ENCODE data around the gene BMERB1.

The BMERB1 gene

DNA sequence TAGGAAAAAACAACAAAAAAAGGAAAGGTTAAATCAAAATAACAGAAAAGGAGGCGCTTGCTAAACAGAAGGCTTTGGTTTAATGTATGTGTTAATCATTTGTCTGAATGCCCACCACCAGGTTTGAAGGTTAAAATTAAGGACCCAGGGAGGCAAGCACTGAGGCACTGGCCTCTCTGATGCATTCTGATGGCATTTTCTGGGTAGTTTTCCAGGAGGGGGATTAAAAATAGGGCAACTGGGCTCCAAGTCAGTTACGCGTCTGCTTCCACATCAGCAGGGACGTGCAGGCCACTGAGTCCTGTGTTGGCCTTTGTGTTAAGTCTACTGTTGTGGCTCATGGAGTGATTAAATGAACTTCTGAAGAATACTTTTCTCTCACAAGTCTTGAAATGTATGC is 181.6 kb downstream of the BMERB1 start:
- H3K4me3 ChIP-seq (ENCODE audit: low read length) = no peak overlapping the region
- DNase-seq (ENCODE audit: low read depth, low spot score) = no peak

DNA sequence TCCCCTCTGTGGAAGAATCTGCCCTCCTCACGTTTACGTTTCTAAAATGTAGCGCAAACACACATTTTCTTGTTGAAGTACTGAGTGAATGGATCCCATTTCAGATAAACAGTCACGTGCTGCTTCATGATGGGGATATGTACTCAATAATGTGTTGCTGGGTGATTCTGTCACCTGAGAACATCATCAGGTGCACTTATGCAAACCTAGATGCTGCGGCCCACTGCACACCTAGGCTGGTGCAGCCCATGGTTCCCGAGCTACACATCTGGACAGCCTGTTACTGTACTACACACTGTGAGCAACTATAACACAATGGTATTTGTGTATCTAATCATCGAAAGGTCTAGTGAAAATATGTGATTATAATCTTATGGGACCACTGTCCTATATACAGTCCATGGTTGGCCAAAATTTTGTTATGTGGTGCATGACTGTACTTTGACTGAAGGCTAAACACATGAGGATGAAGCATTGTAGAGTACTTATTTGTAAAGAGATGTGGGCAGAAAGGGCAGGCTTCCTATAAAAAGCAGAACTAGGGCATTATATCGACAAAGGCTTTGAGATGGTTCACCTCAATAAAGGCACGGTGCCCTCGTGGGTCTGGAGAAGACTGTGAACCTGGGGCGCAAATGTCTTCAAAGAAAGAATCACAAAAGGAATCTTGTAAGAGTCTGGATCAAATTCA is 182.2 kb downstream of the BMERB1 start:
- no peak overlapping the region for H3K4me3 ChIP-seq (ENCODE audit: low read length)
- no peak for DNase-seq (ENCODE audit: low read depth, low spot score)

DNA sequence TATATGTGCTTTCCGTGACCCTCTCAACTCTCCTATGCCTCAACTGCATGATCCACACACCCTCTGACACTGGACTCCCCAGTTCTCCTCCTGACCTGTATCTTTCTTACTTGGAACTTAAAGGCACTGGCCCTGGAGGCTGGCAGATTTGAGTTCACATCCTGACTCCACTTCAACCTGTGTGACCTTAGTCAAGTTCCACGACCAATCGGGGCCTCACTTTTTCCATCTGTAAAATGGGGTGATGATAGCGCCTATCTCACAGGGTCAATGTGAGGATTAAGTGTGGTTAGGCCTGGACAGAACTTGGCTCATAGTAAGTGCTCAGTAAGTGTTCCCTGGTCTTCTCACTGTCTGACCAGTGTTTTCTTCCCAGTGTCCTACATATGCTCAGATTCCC is 183.5 kb downstream of the BMERB1 start:
- DNase-seq (ENCODE audit: low read depth, low spot score) = no peak
- H3K4me3 ChIP-seq (ENCODE audit: low read length) = no peak overlapping the region

DNA sequence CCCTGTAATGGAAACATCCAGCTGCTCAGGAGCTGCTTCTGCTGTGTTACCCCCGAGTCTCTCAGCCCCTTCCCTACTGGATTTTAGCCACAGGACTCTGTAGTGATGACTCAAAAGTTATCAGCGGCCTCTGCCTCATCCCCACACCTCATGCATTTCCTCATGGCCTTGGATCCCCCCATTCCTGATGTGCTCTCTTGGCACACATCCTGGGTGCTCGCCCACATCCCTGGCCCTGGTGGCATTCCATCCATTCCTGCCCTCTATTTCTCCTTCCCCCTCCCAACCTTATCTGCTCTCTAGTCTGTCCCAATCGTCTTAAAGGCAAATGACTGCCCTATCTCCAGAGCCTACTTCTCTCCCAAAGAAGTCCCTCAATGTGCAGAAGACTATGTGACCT is 184.0 kb downstream of the BMERB1 start:
- H3K4me3 ChIP-seq (ENCODE audit: low read length) = no peak overlapping the region
- no peak for DNase-seq (ENCODE audit: low read depth, low spot score)

DNA sequence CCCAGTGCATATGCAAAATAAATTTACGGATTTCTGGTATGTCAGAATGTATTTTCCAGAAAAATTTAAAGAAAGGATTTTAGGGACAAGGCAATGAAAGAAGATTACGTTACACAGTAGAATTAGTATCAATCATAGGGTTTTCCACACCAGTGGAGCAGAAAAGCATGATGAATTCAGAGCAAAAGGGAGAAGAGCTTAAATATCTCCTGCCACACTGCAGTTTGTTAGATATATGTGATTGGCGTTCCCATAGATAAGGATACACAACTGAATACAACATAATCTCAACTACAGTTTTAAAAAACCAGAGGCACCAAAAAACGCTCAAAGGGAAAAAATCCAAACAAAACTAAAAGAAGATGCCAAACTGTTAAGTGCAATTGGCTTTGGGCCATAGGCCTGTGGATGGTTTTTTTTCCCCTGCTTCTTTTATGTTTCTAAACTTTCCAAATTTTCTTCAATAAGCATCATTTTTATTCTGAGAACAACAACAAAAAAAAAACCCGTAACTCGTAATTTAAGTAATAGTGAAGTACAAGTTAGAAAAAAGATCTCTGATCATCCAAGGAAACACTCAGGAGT is 186.3 kb downstream of the BMERB1 start:
- no peak for DNase-seq (ENCODE audit: low read depth, low spot score)
- H3K4me3 ChIP-seq (ENCODE audit: low read length) = no peak overlapping the region

DNA sequence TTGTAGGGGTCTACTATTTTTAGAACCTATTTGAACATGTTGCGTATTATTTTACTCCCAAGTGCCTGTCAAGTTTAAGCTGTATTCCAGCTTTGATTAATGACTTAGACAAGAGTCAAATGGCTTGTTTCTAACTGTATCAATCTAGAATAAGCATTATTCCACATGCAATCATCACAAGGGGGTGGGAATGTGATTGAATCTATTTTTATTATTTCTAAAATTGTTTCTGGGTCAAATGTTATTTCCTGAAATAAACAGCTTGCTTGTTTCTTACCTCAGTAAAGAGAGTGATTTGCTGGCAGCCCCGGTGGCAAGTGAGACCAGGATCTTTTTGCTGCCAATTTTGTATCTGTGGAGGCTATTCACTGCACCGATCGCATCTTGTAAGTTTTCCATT is 187.1 kb downstream of the BMERB1 start:
- DNase-seq (ENCODE audit: low read depth, low spot score) = no peak
- no peak overlapping the region for H3K4me3 ChIP-seq (ENCODE audit: low read length)

DNA sequence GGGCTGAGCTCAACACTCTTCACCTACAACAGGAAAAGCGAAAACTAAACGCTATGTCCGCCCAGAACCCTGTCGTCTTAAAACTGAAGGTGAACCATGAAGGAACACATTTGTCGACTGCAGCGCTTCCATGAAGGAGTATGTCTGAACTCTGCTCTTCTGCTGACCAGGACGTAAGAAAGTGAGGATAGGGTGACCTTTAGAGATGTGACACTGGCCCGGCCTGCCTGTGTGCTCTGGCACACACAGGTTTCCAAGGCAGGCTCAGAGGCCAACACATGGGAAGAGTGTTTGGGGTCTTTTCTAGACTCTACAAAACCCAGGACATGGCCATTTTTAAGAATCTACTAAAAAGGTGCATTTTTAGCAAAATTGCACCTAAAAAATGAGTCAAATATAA is 187.5 kb downstream of the BMERB1 start:
- H3K4me3 ChIP-seq (ENCODE audit: low read length) = no peak overlapping the region
- no peak for DNase-seq (ENCODE audit: low read depth, low spot score)

DNA sequence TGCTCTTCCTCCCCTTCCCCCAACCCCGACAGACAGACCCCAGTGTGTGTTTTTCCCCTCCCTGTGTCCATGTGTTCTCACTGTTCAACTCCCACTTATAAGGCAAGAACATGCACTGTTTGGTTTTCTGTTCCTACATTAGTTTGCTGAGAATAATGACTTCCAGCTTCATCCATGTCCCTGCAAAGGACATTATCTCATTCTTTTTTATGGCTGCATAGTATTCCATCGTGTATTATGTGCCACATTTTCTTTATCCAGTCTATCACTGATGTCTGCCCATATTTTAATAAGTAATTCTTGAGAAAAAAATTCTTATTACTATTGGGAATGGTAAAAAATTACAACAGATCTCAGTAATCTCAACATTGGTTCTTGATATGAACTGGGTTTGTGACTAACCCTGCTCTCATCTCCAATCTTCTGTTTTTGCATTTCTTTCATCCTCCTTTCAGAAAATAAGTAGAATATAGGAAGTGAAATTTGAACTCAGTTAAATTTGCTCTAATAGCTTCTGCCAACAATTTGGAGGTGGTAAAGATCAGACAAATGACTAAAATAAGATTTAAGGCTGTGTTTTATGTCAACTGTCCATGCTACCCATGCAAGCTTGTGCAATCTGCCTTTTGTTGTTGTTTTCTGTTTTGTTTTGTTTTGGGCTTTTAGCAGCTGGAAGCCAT is 197.5 kb downstream of the BMERB1 start:
- DNase-seq (ENCODE audit: low read depth, low spot score) = no peak
- no peak overlapping the region for H3K4me3 ChIP-seq (ENCODE audit: low read length)

DNA sequence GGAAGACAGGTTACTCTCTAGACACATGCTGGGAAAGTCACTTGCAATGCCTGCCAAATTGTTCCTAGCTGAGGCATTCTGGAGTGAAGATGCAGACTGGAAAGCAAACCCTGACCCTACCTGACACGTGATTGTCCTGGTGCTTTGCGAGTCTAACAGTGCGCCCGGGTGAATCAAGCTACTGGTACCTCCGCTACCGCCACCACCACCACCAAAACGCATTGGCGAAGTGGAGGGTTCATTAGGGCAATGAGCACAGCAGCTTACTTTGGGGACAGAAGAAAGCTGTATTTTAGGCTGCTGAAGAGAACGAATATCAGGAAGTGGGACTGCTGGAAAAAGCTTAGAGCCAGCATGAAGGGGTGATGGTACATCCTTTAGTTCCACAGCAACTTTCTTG is 201.5 kb downstream of the BMERB1 start:
- no peak overlapping the region for H3K4me3 ChIP-seq (ENCODE audit: low read length)
- no peak for DNase-seq (ENCODE audit: low read depth, low spot score)

DNA sequence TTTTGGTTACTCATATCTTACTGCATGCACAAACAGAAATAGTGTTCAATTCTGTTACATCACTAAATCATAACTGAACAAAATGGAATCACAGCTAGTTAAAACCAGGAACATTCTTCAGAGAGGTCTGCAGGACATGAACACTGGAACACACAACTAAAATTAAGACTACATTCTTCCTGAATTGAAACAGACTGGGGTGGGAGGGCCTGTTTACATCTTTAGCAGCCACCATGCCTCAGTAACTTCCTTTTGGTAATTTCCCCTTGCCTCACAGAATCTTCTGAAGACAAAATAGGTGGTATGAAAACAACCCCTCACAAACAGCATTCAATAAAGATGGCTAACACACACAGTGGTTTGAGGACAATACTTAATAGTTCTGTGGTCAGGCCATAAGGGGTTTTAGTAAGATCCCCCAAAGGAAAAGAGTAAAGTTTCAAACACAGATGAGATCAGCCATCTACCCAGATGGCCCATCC is 202.0 kb downstream of the BMERB1 start:
- DNase-seq (ENCODE audit: low read depth, low spot score) = no peak
- H3K4me3 ChIP-seq (ENCODE audit: low read length) = no peak overlapping the region

Measured in Jurkat, Clone E6-1 (cell line).